Activated CD8-positive, alpha-beta T cell treated with anti-CD3 and anti-CD28 coated beads for 36 hours (primary cell): ENCODE data around the gene B3GAT3. TPM values are rescaled to one million over a fixed set of nuclear protein-coding genes. Genes with fewer than 3 reads are reported as not detected.
"Not testable (repeated sequence)": the region's sequence is repeated elsewhere in the genome, so short reads cannot be mapped to it uniquely, and the experiment has no call there.

ENCODE experiments used
- ATAC-seq: fragments of 200-7000 bp; cut with Tn5 transposase; one replicate; pipeline ENCODE4 v1.10.0; 2021; ENCODE audit warnings: mild to moderate bottlenecking, moderate library complexity
- CTCF ChIA-PET: fragments of 350-600 bp; sonication (Branson Sonifier 250); formaldehyde crosslinking; loops from one replicate; lab custom pipeline; 2021; ENCODE audit warnings: antibody characterized with exemption; lab: Charles Lee
- POLR2A ChIA-PET: fragments of 350-600 bp; sonication (Branson Sonifier 250); formaldehyde crosslinking; loops from one replicate; lab custom pipeline; 2021; ENCODE audit warnings: antibody characterized with exemption; lab: Charles Lee
- DNase-seq: peaks from one replicate; pipeline ENCODE4 v3.0.0-alpha.2; 2020
- H3K27ac Mint-ChIP-seq: one replicate; pipeline ENCODE4 v1.8.0; 2021; ENCODE audit warnings: mild to moderate bottlenecking, mixed read lengths
- H3K27me3 Mint-ChIP-seq: one replicate; pipeline ENCODE4 v1.8.0; 2021; ENCODE audit warnings: mixed read lengths
- H3K36me3 Mint-ChIP-seq: one replicate; pipeline ENCODE4 v1.8.0; 2021; ENCODE audit warnings: low read depth, mixed read lengths
- H3K4me1 Mint-ChIP-seq: one replicate; pipeline ENCODE4 v1.8.0; 2021; ENCODE audit warnings: low read depth, mixed read lengths
- H3K4me3 Mint-ChIP-seq: one replicate; pipeline ENCODE4 v1.8.0; 2021; ENCODE audit warnings: mild to moderate bottlenecking, moderate library complexity, mixed read lengths
- H3K9me3 Mint-ChIP-seq: one replicate; pipeline ENCODE4 v1.8.0; 2021; ENCODE audit warnings: mixed read lengths
- intact Hi-C: fragments of 100-400 bp; cut with micrococcal nuclease; formaldehyde crosslinking; loops from one replicate; pipeline ENCODE4 v1.10.0; 2022
- total RNA-seq, 2 experiments: library from RNA; stranded (reverse); gene quantifications; one replicate each; pipeline ENCODE4 v1.2.3, GENCODE V29; 2021
- TF ChIP-seq, protein P1 (sequence below): fragments of 200-600 bp; IDR thresholded peaks from one replicate; pipeline ENCODE4 v1.8.0; 2022; ENCODE audit warnings: antibody characterized with exemption, mild to moderate bottlenecking

B3GAT3 gene
- total RNA-seq, 2 experiments from 2014 or later, result 59.1 to 61.4 TPM

DNA sequence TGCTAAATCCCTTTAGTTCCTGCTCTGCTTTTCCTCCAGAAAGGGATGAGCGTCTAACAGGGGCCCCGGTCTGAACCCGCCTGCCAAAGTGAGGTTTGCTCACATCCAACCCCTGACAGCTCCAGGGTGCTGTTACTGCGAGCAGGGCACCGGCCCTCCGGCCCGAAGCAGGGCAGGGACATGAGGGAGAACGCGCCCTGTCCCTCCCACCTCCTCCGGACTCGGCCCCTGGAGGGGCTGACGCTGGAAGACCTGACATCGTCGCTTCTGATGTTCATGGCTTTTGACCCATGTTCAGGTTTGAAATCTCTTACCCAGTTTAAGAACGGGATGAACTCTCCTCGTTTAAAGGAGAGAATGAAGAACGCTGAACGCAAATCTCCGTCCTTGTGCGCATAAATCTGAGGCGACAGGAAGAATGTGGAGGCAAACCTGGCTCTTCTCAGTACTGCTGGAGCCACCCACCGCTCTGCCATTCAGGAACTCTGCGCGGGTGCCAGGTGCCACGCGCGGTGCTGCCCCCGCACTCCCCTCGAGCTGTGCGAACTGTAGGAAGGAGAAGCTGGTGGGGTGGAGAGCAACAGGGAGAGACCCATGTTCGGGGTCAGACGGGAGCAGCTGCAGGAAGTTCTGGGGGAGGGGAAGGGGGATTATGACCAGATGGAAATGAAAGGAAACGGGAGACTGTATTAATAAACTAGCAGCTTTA, 47.3 kb downstream of the B3GAT3 start:
- Mint-ChIP-seq H3K4me1 (peaks cover 42% of the 10 kb centered on the region), H3K27ac (peak overlapping the region; percentile 97), H3K4me3 (peak overlapping the region; percentile 96), H3K9me3 (no peaks in the 10 kb centered on the region), H3K27me3 (no peaks in the 10 kb centered on the region), H3K36me3 (peaks cover 63% of the 10 kb centered on the region)
- DNase-seq (peak; percentile 28), ATAC-seq (peak; percentile 4)
- intact Hi-C loops, result no loop called here
- TF ChIP-seq, protein P1, sequence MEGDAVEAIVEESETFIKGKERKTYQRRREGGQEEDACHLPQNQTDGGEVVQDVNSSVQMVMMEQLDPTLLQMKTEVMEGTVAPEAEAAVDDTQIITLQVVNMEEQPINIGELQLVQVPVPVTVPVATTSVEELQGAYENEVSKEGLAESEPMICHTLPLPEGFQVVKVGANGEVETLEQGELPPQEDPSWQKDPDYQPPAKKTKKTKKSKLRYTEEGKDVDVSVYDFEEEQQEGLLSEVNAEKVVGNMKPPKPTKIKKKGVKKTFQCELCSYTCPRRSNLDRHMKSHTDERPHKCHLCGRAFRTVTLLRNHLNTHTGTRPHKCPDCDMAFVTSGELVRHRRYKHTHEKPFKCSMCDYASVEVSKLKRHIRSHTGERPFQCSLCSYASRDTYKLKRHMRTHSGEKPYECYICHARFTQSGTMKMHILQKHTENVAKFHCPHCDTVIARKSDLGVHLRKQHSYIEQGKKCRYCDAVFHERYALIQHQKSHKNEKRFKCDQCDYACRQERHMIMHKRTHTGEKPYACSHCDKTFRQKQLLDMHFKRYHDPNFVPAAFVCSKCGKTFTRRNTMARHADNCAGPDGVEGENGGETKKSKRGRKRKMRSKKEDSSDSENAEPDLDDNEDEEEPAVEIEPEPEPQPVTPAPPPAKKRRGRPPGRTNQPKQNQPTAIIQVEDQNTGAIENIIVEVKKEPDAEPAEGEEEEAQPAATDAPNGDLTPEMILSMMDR, result no peak
- ChIA-PET POLR2A (interaction anchor here (0.6 to 11.0 kb wide), 23 partner anchors 9 to 281 kb away, joined by 3 to 156 read pairs (median 4); partner anchors contain the start of genes C11orf98, CSKMT, INTS5 and LBHD1), CTCF (interaction anchor here (0.7 to 4.0 kb wide), 11 partner anchors 9 to 180 kb away, joined by 3 to 14 read pairs (median 4); partner anchors contain the start of genes MTA2 and TUT1)

DNA sequence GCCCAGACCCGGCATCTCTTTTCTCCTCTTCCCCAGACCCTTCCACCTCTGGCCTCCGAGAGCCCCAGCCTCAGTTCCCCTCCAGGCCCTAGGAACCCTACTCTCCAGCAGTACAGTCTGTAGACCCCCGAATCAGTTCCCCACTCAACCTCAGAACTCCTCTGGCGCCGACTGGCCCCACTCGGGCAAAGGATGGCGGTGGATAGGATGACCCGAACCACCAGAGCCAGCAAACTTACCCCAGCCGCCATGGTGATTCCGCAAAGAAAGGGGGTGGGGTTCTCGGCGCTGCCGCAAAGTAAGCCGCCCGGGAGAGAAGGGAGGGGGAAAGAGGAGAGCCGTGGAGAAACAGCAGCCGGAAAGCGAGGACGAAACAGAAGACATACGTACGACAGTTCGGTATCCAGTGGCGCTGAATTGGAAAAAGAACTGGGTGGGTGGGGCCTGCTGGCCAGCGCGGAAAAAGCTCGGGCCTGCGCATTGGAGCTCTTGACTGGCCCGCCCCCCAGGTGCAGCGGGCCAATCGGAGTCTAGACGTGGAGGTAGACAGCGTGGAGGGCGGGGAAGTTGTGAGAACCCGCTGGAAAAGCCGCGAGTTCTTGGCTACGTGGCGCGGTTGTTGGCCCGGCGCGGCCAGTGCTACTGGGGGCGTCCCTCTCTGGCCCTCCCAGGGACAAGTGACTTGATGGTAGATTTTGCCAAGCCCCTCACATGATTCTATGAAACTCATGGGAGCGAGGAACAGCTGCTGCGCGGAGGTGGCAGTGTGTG, 48.0 kb downstream of the B3GAT3 start, which contains the start of gene EEF1G:
Gene EEF1G (minus strand): TSS at position 300 of the 771 bp plus-strand sequence. CDS start 49 bp downstream, at position 251.
- intact Hi-C loops, result no loop called here
- Mint-ChIP-seq H3K27me3 (no peaks in the 10 kb centered on the region), H3K9me3 (no peaks in the 10 kb centered on the region), H3K36me3 (peaks cover 67% of the 10 kb centered on the region), H3K27ac (peak within 1 kb of the TSS; percentile 97), H3K4me3 (peak within 1 kb of the TSS; percentile 96), H3K4me1 (peaks cover 48% of the 10 kb centered on the region)
- ChIA-PET POLR2A (interaction anchor here (0.6 to 11.0 kb wide), 19 partner anchors 8 to 281 kb away, joined by 3 to 156 read pairs (median 5); partner anchors contain the start of genes C11orf98, CSKMT, LBHD1 and TUT1), CTCF (interaction anchor here (0.7 to 4.0 kb wide), 13 partner anchors 8 to 179 kb away, joined by 3 to 14 read pairs (median 4); partner anchors contain the start of genes MTA2 and TUT1)
- TF ChIP-seq, protein P1, result no peak
- ATAC-seq (peak; percentile 98), DNase-seq (peak; percentile 99)

DNA sequence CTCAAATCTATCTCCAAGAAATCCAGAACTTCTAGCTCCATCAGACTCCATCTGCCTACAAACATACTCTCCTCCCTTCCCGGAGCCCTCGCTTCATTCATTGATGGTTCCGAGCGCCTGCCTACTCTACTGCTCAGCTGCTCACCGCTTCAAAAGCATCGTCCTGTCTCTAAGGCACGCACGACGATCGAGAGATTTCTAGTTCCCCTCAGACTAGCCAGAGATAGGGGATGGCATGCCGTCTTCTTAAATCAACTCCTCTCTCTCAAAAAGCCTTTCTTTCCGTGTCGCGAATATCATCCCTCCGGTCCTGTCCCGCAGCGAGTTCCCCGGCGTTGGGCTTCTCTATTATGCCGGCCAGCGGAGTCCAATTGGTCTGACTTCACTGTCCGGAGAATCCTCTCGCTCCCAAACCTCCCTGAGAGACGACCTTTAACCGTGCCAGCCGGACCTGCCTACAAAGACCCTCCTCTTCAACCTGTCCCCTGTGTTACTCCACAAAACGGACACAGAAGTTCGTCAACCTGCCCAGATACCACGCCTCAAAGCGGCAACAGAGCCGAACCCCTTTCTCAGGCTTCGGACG, 48.7 kb downstream of the B3GAT3 start:
- TF ChIP-seq, protein P1, result no peak
- Mint-ChIP-seq H3K27me3 (no peaks in the 10 kb centered on the region), H3K9me3 (no peaks in the 10 kb centered on the region), H3K36me3 (peaks cover 70% of the 10 kb centered on the region), H3K4me3 (peak overlapping the region; percentile 96), H3K27ac (peak overlapping the region; percentile 97), H3K4me1 (peaks cover 51% of the 10 kb centered on the region)
- ChIA-PET CTCF (interaction anchor here (1.0 to 4.0 kb wide), 11 partner anchors 13 to 179 kb away, joined by 3 to 14 read pairs (median 5); partner anchors contain the start of gene TUT1), POLR2A (interaction anchor here (1.0 to 11.0 kb wide), 14 partner anchors 12 to 282 kb away, joined by 3 to 156 read pairs (median 6); partner anchors contain the start of genes C11orf98, CSKMT and TUT1)
- DNase-seq (peak; percentile 34), ATAC-seq (no peak)
- intact Hi-C loops, result no loop called here

DNA sequence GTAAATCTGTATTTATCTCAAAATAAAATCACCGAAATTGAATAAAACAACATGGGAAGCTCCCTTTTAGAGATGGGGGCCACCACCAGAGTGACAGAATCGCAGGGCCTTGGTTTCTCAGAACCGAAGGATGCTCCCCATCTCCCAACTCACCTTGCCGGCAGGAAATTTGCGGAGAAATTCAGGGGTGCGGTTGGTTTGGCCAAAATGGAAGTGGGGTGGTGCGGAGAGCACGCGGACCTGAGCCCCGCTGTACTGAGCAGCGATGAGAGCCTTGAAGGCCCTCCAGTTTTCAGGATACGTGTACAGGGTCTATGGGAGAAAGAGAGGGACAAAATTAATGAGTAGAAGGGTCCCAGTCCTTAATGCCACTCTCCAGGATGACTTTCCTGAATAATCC, 49.4 kb downstream of the B3GAT3 start:
- peak overlapping the region; percentile 97 for H3K27ac Mint-ChIP-seq
- TF ChIP-seq, protein P1, result no peak
- H3K4me3 Mint-ChIP-seq, result peak overlapping the region; percentile 96
- peaks cover 71% of the 10 kb centered on the region for H3K36me3 Mint-ChIP-seq
- H3K9me3 Mint-ChIP-seq, result no peaks in the 10 kb centered on the region
- peaks cover 53% of the 10 kb centered on the region for H3K4me1 Mint-ChIP-seq
- ChIA-PET POLR2A (interaction anchor here (0.6 to 11.0 kb wide), 7 partner anchors 16 to 269 kb away, joined by 3 to 156 read pairs (median 3); partner anchors contain the start of gene TUT1), CTCF (interaction anchor here (1.2 to 4.0 kb wide), 6 partner anchors 12 to 148 kb away, joined by 3 to 14 read pairs (median 4); no protein-coding TSS in a partner anchor)
- DNase-seq (no peak), ATAC-seq (no peak)
- no peaks in the 10 kb centered on the region for H3K27me3 Mint-ChIP-seq
- intact Hi-C loops, result no loop called here

DNA sequence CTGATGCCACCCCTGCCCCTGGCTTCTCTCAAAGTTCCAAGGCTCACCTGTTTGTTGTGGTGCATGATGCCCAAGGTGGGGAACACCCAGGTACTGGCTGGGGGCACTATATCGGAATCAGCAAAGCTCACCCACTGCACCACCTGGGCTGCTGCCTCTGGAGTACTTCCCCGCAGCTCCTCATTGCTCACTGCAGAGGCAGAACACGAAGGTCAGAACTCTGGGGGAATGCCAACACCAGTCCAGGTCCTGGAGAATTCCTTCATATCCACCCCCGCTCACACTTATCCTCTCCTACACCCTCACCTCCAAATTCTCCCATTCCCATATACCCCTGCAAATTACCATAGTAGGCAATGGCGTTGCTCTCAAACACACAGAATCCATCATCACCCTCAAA, 50.3 kb downstream of the B3GAT3 start:
- H3K4me3 Mint-ChIP-seq, result peak overlapping the region; percentile 96
- POLR2A ChIA-PET, result interaction anchor here (0.7 to 11.0 kb wide), 4 partner anchors 15 to 156 kb away, joined by 4 to 156 read pairs (median 10); partner anchors contain the start of genes HNRNPUL2, LBHD1, TUT1 and UQCC3
- intact Hi-C loops, result not testable (repeated sequence)

DNA sequence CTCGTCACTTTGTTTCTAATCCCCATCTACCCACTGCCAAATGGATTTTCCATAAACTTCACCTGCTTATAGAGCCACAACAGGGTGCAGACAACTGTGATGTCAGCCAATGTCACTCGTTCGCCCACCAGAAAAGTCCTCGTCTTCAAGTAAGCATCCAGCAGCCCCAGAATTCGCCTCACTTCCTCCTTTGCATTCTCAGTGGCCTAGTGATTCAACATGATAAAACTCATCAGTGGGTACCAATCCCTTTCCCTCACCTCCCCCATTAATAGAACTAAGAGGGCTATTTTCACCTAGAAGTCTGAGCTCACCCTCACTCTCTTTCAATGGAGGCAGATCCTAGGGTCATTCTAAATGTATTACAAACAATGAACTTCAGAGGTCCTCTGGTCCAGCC, 50.9 kb downstream of the B3GAT3 start:
- ChIA-PET POLR2A (interaction anchor here (0.6 to 11.0 kb wide), 9 partner anchors 14 to 275 kb away, joined by 3 to 156 read pairs (median 4); partner anchors contain the start of genes AHNAK, HNRNPUL2, LBHD1 and TUT1), CTCF (interaction anchor here (0.6 to 4.9 kb wide), 4 partner anchors 11 to 146 kb away, joined by 3 to 29 read pairs (median 16); partner anchors contain the start of gene TUT1)
- H3K4me3 Mint-ChIP-seq, result peak overlapping the region; percentile 96

More for the DNA sequence above, 50.3 kb downstream of the B3GAT3 start:
- not testable (repeated sequence) for H3K9me3 Mint-ChIP-seq, H3K27me3 Mint-ChIP-seq, ATAC-seq, DNase-seq
- peaks cover 62% of the 10 kb centered on the region for H3K4me1 Mint-ChIP-seq
- CTCF ChIA-PET, result interaction anchor here (2.0 to 4.9 kb wide), 3 partner anchors 11 to 147 kb away, joined by 8 to 29 read pairs (median 25); partner anchors contain the start of gene TUT1
- peak overlapping the region; percentile 97 for H3K27ac Mint-ChIP-seq
- H3K36me3 Mint-ChIP-seq, result peaks cover 75% of the 10 kb centered on the region

More for the DNA sequence above, 50.9 kb downstream of the B3GAT3 start:
- H3K9me3 Mint-ChIP-seq, H3K27me3 Mint-ChIP-seq, intact Hi-C loops, ATAC-seq, DNase-seq: not testable (repeated sequence)
- H3K4me1 Mint-ChIP-seq, result peaks cover 65% of the 10 kb centered on the region
- H3K36me3 Mint-ChIP-seq, result peaks cover 81% of the 10 kb centered on the region
- H3K27ac Mint-ChIP-seq, result peak overlapping the region; percentile 97
